ENCODE results near the gene S100B. TPM values are rescaled to one million over a fixed set of nuclear protein-coding genes. Genes with fewer than 3 reads are reported as not detected.
A peak's percentile ranks its signal among the peaks of the same experiment; 100 is the strongest.
"Not testable (repeated sequence)": the region's sequence is repeated elsewhere in the genome, so short reads cannot be mapped to it uniquely, and the experiment has no call there.

The S100B gene
- total and polyA plus RNA-seq, 7 donors: 14.3 to 126 (median 28.5) TPM

DNA sequence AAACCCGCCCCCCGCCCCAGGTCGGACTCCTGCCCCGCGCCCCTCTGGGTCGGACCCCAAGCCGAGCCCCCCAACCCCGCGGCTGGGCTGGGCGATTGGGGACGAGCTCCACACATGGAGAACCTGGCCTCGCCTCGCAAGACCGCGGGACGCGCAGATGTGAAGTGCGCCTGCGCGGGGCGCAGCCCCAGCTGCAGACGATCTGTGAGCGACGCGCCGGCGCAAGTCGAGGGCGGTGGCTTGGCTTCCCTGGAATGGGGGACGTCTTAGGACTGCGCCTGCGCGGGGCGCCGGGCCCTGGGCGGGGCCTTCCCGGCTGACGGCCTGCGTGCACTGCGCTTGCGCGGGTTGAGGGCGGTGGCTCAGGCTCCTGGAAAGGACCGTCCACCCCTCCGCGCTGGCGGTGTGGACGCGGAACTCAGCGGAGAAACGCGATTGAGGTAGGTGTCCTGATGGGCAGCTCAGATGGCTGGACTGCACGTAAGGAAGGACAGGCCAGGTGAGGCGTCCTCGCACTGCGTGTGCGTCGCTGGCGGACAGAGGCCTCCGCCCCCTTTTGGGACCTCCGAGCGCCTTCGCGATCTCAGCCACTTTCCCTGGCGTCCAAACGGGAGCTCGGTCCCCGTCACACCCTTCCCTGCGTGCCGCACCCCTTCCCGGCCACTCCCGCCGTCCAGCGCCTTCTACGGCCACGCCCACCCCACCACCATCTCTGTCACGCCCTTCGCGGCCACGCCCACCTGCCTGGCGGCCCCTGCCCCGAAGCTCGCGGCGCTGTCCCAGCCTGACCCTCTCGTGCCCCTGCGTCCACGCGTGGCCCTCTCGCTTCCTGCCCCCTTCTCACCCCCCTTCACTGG, 30.7 kb upstream of the S100B start, which contains the start of gene PRMT2:
TSS of gene PRMT2 (plus strand) at position 351 of the 857 bp plus-strand sequence. CDS start 1,278 bp downstream, outside the sequence.
- peak; percentile 99 for DNase-seq
- Histone ChIP-seq H3K4me1 (peaks cover 0 to 50% (median 38%) of the 10 kb centered on the region in 4 donors), H3K36me3 (peaks cover 0 to 6% (median 0%) of the 10 kb centered on the region in 4 donors), H3K27ac (peak within 1 kb of the TSS; percentile 91 to 98 (median 94)), H3K4me3 (peak within 1 kb of the TSS; percentile 72 to 92 (median 90)), H3K9me3 (no peaks in the 10 kb centered on the region), H3K27me3 (no peaks in the 10 kb centered on the region)
- WGBS, 2 donors: 0 to 1% methylated on average over 90 of the region's 90 CpGs
- TF ChIP-seq EP300 (IDR thresholded peaks at IDR 0.05) (no peak), CTCF (IDR thresholded peaks at IDR 0.05) (no peak), POLR2AphosphoS5 (IDR thresholded peaks at IDR 0.05) (peak; percentile 93 to 98 (median 95)), POLR2A (IDR thresholded peaks at IDR 0.05) (peak; percentile 77 to 84)
- intact Hi-C loops (cut with DNase I): no loop called here

- no peaks in the 10 kb centered on the region for H3K27me3 ChIP-seq
- 0 to 1% methylated on average over 14 of the region's 14 CpGs for WGBS, 2 donors
- intact Hi-C loops (cut with DNase I): no loop called here
- H3K4me3 ChIP-seq: peak overlapping the region; percentile 72 to 92 (median 90)
- peaks cover 0 to 48% (median 38%) of the 10 kb centered on the region in 4 donors for H3K4me1 ChIP-seq
- TF ChIP-seq CTCF (IDR thresholded peaks at IDR 0.05) (no peak), EP300 (IDR thresholded peaks at IDR 0.05) (no peak), POLR2A (IDR thresholded peaks at IDR 0.05) (no peak), POLR2AphosphoS5 (IDR thresholded peaks at IDR 0.05) (no peak)
- DNase-seq: peak; percentile 90
- H3K27ac ChIP-seq: peak overlapping the region; percentile 91 to 98 (median 94)
- H3K9me3 ChIP-seq: no peaks in the 10 kb centered on the region
- peaks cover 0 to 6% (median 0%) of the 10 kb centered on the region in 4 donors for H3K36me3 ChIP-seq
Measured at GRCh38 chr21:46634966-46635323, 30.1 kb upstream of the S100B start.

DNA sequence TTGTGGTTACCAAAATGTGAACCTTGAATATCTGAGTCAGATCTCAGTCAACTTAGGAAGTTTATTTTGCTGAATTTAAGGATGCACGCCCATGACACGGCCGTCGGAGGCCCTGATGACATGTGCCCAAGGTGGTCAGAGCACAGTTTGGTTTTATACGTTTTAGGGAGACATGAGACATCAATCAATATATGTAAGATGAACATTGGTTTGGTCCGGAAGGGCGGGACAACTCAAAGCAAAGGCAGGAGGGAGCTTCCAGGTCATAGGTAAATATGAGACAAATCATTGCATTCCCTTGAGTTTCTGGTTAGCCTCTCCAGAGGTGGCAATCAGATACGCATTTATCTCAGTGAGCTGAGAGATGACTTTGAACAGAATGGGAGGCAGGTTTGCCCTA, 29.5 kb upstream of the S100B start:
- no peak for TF ChIP-seq POLR2A (IDR thresholded peaks at IDR 0.05)
- TF ChIP-seq EP300 (IDR thresholded peaks at IDR 0.05): no peak
- TF ChIP-seq CTCF (IDR thresholded peaks at IDR 0.05): no peak
- no peak for TF ChIP-seq POLR2AphosphoS5 (IDR thresholded peaks at IDR 0.05)
- WGBS, 2 donors: 78 to 86% methylated on average over 8 of the region's 8 CpGs
- DNase-seq: no peak
- Histone ChIP-seq H3K4me1 (peaks cover 0 to 43% (median 35%) of the 10 kb centered on the region in 4 donors), H3K27ac (peak overlapping the region; percentile 91 to 98 (median 94)), H3K9me3 (no peaks in the 10 kb centered on the region), H3K36me3 (peaks cover 0 to 6% (median 0%) of the 10 kb centered on the region in 4 donors), H3K27me3 (no peaks in the 10 kb centered on the region), H3K4me3 (peak overlapping the region in 3 of 4 donors; percentile 72 to 90 (median 89))
- intact Hi-C loops (cut with DNase I): no loop called here

DNA sequence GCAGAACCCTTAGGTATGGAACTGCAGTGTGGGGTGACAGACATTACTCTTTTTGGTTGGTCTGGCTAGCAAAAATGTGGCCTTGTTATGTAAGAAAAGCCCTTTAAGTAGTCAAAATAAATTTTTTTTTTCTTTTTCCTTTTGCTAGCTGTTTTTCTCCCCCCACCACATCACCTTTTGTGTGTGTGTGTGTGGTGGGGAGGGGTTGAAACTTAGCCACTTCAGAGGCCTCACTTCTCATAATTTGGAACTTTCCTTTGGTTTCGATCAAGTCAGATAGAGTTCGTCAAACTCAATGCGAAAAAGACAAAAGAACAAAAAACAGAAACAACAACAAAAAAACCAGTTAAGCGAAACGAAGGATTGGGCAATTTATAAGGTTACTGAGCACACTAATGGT, 28.7 kb upstream of the S100B start:
- H3K4me1 ChIP-seq: peaks cover 0 to 34% (median 29%) of the 10 kb centered on the region in 4 donors
- intact Hi-C loops (cut with DNase I): no loop called here
- H3K9me3 ChIP-seq: no peaks in the 10 kb centered on the region
- peaks cover 0 to 6% (median 0%) of the 10 kb centered on the region in 4 donors for H3K36me3 ChIP-seq
- TF ChIP-seq POLR2A (IDR thresholded peaks at IDR 0.05): no peak
- no peak for TF ChIP-seq EP300 (IDR thresholded peaks at IDR 0.05)
- no peak for TF ChIP-seq POLR2AphosphoS5 (IDR thresholded peaks at IDR 0.05)
- no peak for TF ChIP-seq CTCF (IDR thresholded peaks at IDR 0.05)
- no peak overlapping the region for H3K27ac ChIP-seq
- H3K4me3 ChIP-seq: no peak overlapping the region
- WGBS, 2 donors: 85 to 97% methylated on average over 5 of the region's 5 CpGs
- peaks cover 0 to 4% (median 0%) of the 10 kb centered on the region in 3 donors for H3K27me3 ChIP-seq
- DNase-seq: no peak

GRCh38 chr21:46630915-46631314, 26.0 kb upstream of the S100B start:
- intact Hi-C loops (cut with DNase I): not testable (repeated sequence)

More at GRCh38 chr21:46630915-46631314, 26.0 kb upstream of the S100B start:
- not testable (repeated sequence) for H3K4me3 ChIP-seq, H3K27ac ChIP-seq, H3K27me3 ChIP-seq, H3K4me1 ChIP-seq, H3K9me3 ChIP-seq, DNase-seq, H3K36me3 ChIP-seq
- 79 to 91% methylated on average over 2 of the region's 2 CpGs for WGBS, 2 donors
